ENCODE measurements around the gene FAM210A. TPM values are rescaled to one million over a fixed set of nuclear protein-coding genes. Genes with fewer than 3 reads are reported as not detected.
"Not testable (repeated sequence)": the region's sequence is repeated elsewhere in the genome, so short reads cannot be mapped to it uniquely, and the experiment has no call there.

The FAM210A gene
- total RNA-seq, 2 experiments from 2014 or later = 46.8 to 56.4 TPM

GRCh38 chr18:13700153-13700552 lies 26.2 kb downstream of the FAM210A start:
- no peaks in the 10 kb centered on the region for H3K27me3 Mint-ChIP-seq
- DNase-seq (no peak), ATAC-seq (no peak)
- H3K4me3 Mint-ChIP-seq = no peak overlapping the region
- peaks cover 61% of the 10 kb centered on the region for H3K36me3 Mint-ChIP-seq (ENCODE audit: low read depth)
- H3K4me1 Mint-ChIP-seq = peaks cover 4% of the 10 kb centered on the region
- H3K27ac Mint-ChIP-seq = no peak overlapping the region
- POLR2A ChIA-PET = no interaction called here
- peaks cover 41% of the 10 kb centered on the region for H3K9me3 Mint-ChIP-seq (ENCODE audit: low read depth)
- CTCF ChIA-PET = interaction anchor here (0.7 kb wide), 1 partner anchor 23 kb away, joined by 3 read pairs; no protein-coding TSS in a partner anchor
- intact Hi-C loops (cut with DNase I, micrococcal nuclease) = no loop called here

- CTCF ChIA-PET = no interaction called here
- POLR2A ChIA-PET = no interaction called here
Measured at GRCh38 chr18:13696961-13697360, 29.4 kb downstream of the FAM210A start.

GRCh38 chr18:13695337-13695736 lies 31.0 kb downstream of the FAM210A start:
- CTCF ChIA-PET; intact Hi-C loops (cut with DNase I, micrococcal nuclease); H3K27ac Mint-ChIP-seq; H3K4me1 Mint-ChIP-seq; POLR2A ChIA-PET; ATAC-seq; H3K4me3 Mint-ChIP-seq; DNase-seq; H3K27me3 Mint-ChIP-seq: not testable (repeated sequence)
- Mint-ChIP-seq H3K36me3 (ENCODE audit: low read depth) (peaks cover 51% of the 10 kb centered on the region), H3K9me3 (ENCODE audit: low read depth) (peaks cover 34% of the 10 kb centered on the region)

More at GRCh38 chr18:13696961-13697360, 29.4 kb downstream of the FAM210A start:
- H3K27ac Mint-ChIP-seq = no peak overlapping the region
- no peak for ATAC-seq
- H3K4me1 Mint-ChIP-seq = peaks cover 6% of the 10 kb centered on the region
- H3K36me3 Mint-ChIP-seq (ENCODE audit: low read depth) = peaks cover 60% of the 10 kb centered on the region
- no peaks in the 10 kb centered on the region for H3K27me3 Mint-ChIP-seq
- peaks cover 42% of the 10 kb centered on the region for H3K9me3 Mint-ChIP-seq (ENCODE audit: low read depth)
- H3K4me3 Mint-ChIP-seq = no peak overlapping the region
- intact Hi-C loops (cut with DNase I, micrococcal nuclease) = no loop called here
- DNase-seq = no peak

- H3K36me3 Mint-ChIP-seq (ENCODE audit: low read depth) = peaks cover 33% of the 10 kb centered on the region
- H3K27me3 Mint-ChIP-seq; ATAC-seq; CTCF ChIA-PET; DNase-seq; intact Hi-C loops (cut with DNase I, micrococcal nuclease); H3K4me1 Mint-ChIP-seq; H3K4me3 Mint-ChIP-seq; POLR2A ChIA-PET; H3K27ac Mint-ChIP-seq: not testable (repeated sequence)
- H3K9me3 Mint-ChIP-seq (ENCODE audit: low read depth) = peaks cover 18% of the 10 kb centered on the region
Measured at GRCh38 chr18:13690060-13690459, 36.3 kb downstream of the FAM210A start.

- ChIA-PET CTCF (interaction anchor here (0.7 kb wide), 1 partner anchor 56 kb away, joined by 3 read pairs; no protein-coding TSS in a partner anchor), POLR2A (no interaction called here)
- H3K27ac Mint-ChIP-seq = no peak overlapping the region
- peaks cover 14% of the 10 kb centered on the region for H3K9me3 Mint-ChIP-seq (ENCODE audit: low read depth)
- no peak for DNase-seq
- no peak for ATAC-seq
- peaks cover 9% of the 10 kb centered on the region for H3K4me1 Mint-ChIP-seq
- peaks cover 22% of the 10 kb centered on the region for H3K36me3 Mint-ChIP-seq (ENCODE audit: low read depth)
- no peak overlapping the region for H3K4me3 Mint-ChIP-seq
- H3K27me3 Mint-ChIP-seq = no peaks in the 10 kb centered on the region
- intact Hi-C loops (cut with DNase I, micrococcal nuclease) = no loop called here
Measured at GRCh38 chr18:13688191-13689136, 37.9 kb downstream of the FAM210A start.

GRCh38 chr18:13684546-13684945 lies 41.8 kb downstream of the FAM210A start:
- no peak for ATAC-seq
- Mint-ChIP-seq H3K27me3 (no peaks in the 10 kb centered on the region), H3K27ac (no peak overlapping the region), H3K9me3 (ENCODE audit: low read depth) (no peaks in the 10 kb centered on the region), H3K4me3 (no peak overlapping the region), H3K36me3 (ENCODE audit: low read depth) (peaks cover 18% of the 10 kb centered on the region), H3K4me1 (peaks cover 5% of the 10 kb centered on the region)
- intact Hi-C loops (cut with DNase I, micrococcal nuclease) = no loop called here
- CTCF ChIA-PET = no interaction called here
- DNase-seq = no peak
- POLR2A ChIA-PET = no interaction called here

- POLR2A ChIA-PET = interaction anchor here (0.6 kb wide), 1 partner anchor 16 kb away, joined by 4 read pairs; no protein-coding TSS in a partner anchor
Measured at GRCh38 chr18:13681701-13682100, 44.7 kb downstream of the FAM210A start.

GRCh38 chr18:13680612-13681011 lies 45.7 kb downstream of the FAM210A start:
- CTCF ChIA-PET = no interaction called here
- intact Hi-C loops (cut with DNase I, micrococcal nuclease) = no loop called here
- peaks cover 15% of the 10 kb centered on the region for H3K4me1 Mint-ChIP-seq
- DNase-seq (peak; percentile 15), ATAC-seq (no peak)
- no peaks in the 10 kb centered on the region for H3K9me3 Mint-ChIP-seq (ENCODE audit: low read depth)
- no peak overlapping the region for H3K27ac Mint-ChIP-seq
- H3K27me3 Mint-ChIP-seq = no peaks in the 10 kb centered on the region
- H3K4me3 Mint-ChIP-seq = no peak overlapping the region
- H3K36me3 Mint-ChIP-seq (ENCODE audit: low read depth) = peaks cover 10% of the 10 kb centered on the region
- POLR2A ChIA-PET = no interaction called here

More at GRCh38 chr18:13681701-13682100, 44.7 kb downstream of the FAM210A start:
- CTCF ChIA-PET = no interaction called here
- intact Hi-C loops (cut with DNase I, micrococcal nuclease) = no loop called here
- H3K4me3 Mint-ChIP-seq = no peak overlapping the region
- H3K4me1 Mint-ChIP-seq = peaks cover 17% of the 10 kb centered on the region
- H3K36me3 Mint-ChIP-seq (ENCODE audit: low read depth) = peaks cover 10% of the 10 kb centered on the region
- ATAC-seq (no peak), DNase-seq (no peak)
- no peaks in the 10 kb centered on the region for H3K27me3 Mint-ChIP-seq
- H3K9me3 Mint-ChIP-seq (ENCODE audit: low read depth) = no peaks in the 10 kb centered on the region
- H3K27ac Mint-ChIP-seq = no peak overlapping the region

GRCh38 chr18:13677350-13677749 lies 49.0 kb downstream of the FAM210A start:
- ATAC-seq; DNase-seq; H3K4me3 Mint-ChIP-seq; POLR2A ChIA-PET; H3K9me3 Mint-ChIP-seq (ENCODE audit: low read depth); H3K27me3 Mint-ChIP-seq; H3K27ac Mint-ChIP-seq; CTCF ChIA-PET: not testable (repeated sequence)
- intact Hi-C loops (cut with DNase I, micrococcal nuclease) = loop anchor here in 1 of 2 experiments (10.0 kb wide), 1 partner anchor 47 kb away; the partner anchor contains the start of genes FAM210A and RNMT
- Mint-ChIP-seq H3K4me1 (peaks cover 13% of the 10 kb centered on the region), H3K36me3 (ENCODE audit: low read depth) (peaks cover 14% of the 10 kb centered on the region)

- no peak overlapping the region for H3K4me3 Mint-ChIP-seq
- H3K9me3 Mint-ChIP-seq (ENCODE audit: low read depth) = no peaks in the 10 kb centered on the region
- ATAC-seq (no peak), DNase-seq (no peak)
- ChIA-PET CTCF (no interaction called here), POLR2A (no interaction called here)
- peaks cover 14% of the 10 kb centered on the region for H3K36me3 Mint-ChIP-seq (ENCODE audit: low read depth)
- no peak overlapping the region for H3K27ac Mint-ChIP-seq
- intact Hi-C loops (cut with DNase I, micrococcal nuclease) = loop anchor here in 1 of 2 experiments (10.0 kb wide), 1 partner anchor 48 kb away; the partner anchor contains the start of genes FAM210A and RNMT
- peaks cover 13% of the 10 kb centered on the region for H3K4me1 Mint-ChIP-seq
- no peaks in the 10 kb centered on the region for H3K27me3 Mint-ChIP-seq
Measured at GRCh38 chr18:13676471-13676870, 49.9 kb downstream of the FAM210A start.

- DNase-seq (no peak), ATAC-seq (no peak)
- peaks cover 23% of the 10 kb centered on the region for H3K36me3 Mint-ChIP-seq (ENCODE audit: low read depth)
- no peak overlapping the region for H3K27ac Mint-ChIP-seq
- H3K9me3 Mint-ChIP-seq (ENCODE audit: low read depth) = no peaks in the 10 kb centered on the region
- ChIA-PET POLR2A (no interaction called here), CTCF (no interaction called here)
- intact Hi-C loops (cut with DNase I, micrococcal nuclease) = loop anchor here in 1 of 2 experiments (10.0 kb wide), 1 partner anchor 52 kb away; the partner anchor contains the start of genes FAM210A and RNMT
- no peaks in the 10 kb centered on the region for H3K27me3 Mint-ChIP-seq
- H3K4me1 Mint-ChIP-seq = no peaks in the 10 kb centered on the region
- no peak overlapping the region for H3K4me3 Mint-ChIP-seq
Measured at GRCh38 chr18:13672657-13673056, 53.7 kb downstream of the FAM210A start.
